IMR-90 (cell line): ENCODE data around the gene CDH15. TPM values are rescaled to one million over a fixed set of nuclear protein-coding genes. Genes with fewer than 3 reads are reported as not detected.

Experiments
- ATAC-seq: fragments of 200-7000 bp; cut with Tn5 transposase; 2 replicates; pipeline ENCODE4 v1.9.1; 2020; ENCODE audit warnings: low read depth, mild to moderate bottlenecking, moderate library complexity
- BruUV-seq: library from RNA; stranded (reverse); fragments of 400-500 nt; replicated peaks from 2 replicates; lab custom pipeline; 2021; lab: Mats Ljungman, UMichigan
- CTCF ChIA-PET: fragments of 300-600 bp; formaldehyde crosslinking; extraction: SDS; loops from one replicate; lab custom pipeline; 2021; ENCODE audit warnings: antibody characterized with exemption; lab: Yijun Ruan, JAX
- POLR2A ChIA-PET: fragments of 300-600 bp; sonication (Branson Sonifier 250); formaldehyde crosslinking; loops from one replicate; lab custom pipeline; 2022; ENCODE audit warnings: antibody characterized with exemption; ENCODE audit not compliant: unreplicated experiment; lab: Charles Lee
- DNase-seq: peaks from one replicate; pipeline ENCODE4 v3.0.0; 2013
- H2AFZ ChIP-seq: replicated peaks from 2 replicates; pipeline ENCODE3; 2013; ENCODE audit warnings: low read length, mild to moderate bottlenecking; ENCODE audit not compliant: poor library complexity
- H2AK5ac ChIP-seq: 2 replicates; pipeline ENCODE4 v1.6.1; 2013; ENCODE audit warnings: low read depth, low read length, inconsistent platforms
- H2AK9ac ChIP-seq: replicated peaks from 2 replicates; pipeline ENCODE3; 2013; ENCODE audit warnings: mild to moderate bottlenecking, low read depth, low read length, moderate library complexity; ENCODE audit not compliant: poor library complexity
- H2BK120ac ChIP-seq: 2 replicates; pipeline ENCODE4 v1.6.1; 2013; ENCODE audit warnings: low read depth, low read length, inconsistent platforms
- H2BK15ac ChIP-seq: 3 replicates; pipeline ENCODE4 v1.6.1; 2013; ENCODE audit warnings: low read depth, low read length, inconsistent platforms
- H2BK20ac ChIP-seq: 2 replicates; pipeline ENCODE4 v1.6.1; 2013; ENCODE audit warnings: low read depth, mild to moderate bottlenecking, inconsistent platforms, low read length, moderate library complexity
- H2BK5ac ChIP-seq: 2 replicates; pipeline ENCODE4 v1.6.1; 2013; ENCODE audit warnings: mild to moderate bottlenecking, low read depth, low read length, inconsistent platforms; ENCODE audit not compliant: poor library complexity, severe bottlenecking
- H3K14ac ChIP-seq: replicated peaks from 2 replicates; pipeline ENCODE4 v1.6.1; 2013; ENCODE audit warnings: low read depth, low read length, inconsistent platforms
- H3K18ac ChIP-seq: 2 replicates; pipeline ENCODE4 v1.6.1; 2013; ENCODE audit warnings: low read depth, low read length, control low read depth
- H3K23ac ChIP-seq: 2 replicates; pipeline ENCODE4 v1.6.1; 2013; ENCODE audit warnings: low read depth, low read length, inconsistent platforms
- H3K27ac ChIP-seq: 2 replicates; pipeline ENCODE4 v1.5.1; 2013; ENCODE audit warnings: mild to moderate bottlenecking, control low read depth, low read length; ENCODE audit not compliant: insufficient read depth
- H3K27me3 ChIP-seq: 2 replicates; pipeline ENCODE4 v1.6.1; 2013; ENCODE audit warnings: low read length; ENCODE audit not compliant: control insufficient read depth, insufficient read depth
- H3K36me3 ChIP-seq: 2 replicates; pipeline ENCODE4 v1.6.1; 2013; ENCODE audit warnings: low read length, mixed read lengths; ENCODE audit not compliant: control insufficient read depth, insufficient read depth
- H3K4ac ChIP-seq: 2 replicates; pipeline ENCODE4 v1.6.1; 2013; ENCODE audit warnings: low read depth, low read length, inconsistent platforms
- H3K4me1 ChIP-seq: 2 replicates; pipeline ENCODE4 v1.6.1; 2013; ENCODE audit warnings: low read length, mixed read lengths; ENCODE audit not compliant: control insufficient read depth, insufficient read depth
- H3K4me2 ChIP-seq: 2 replicates; pipeline ENCODE4 v1.6.1; 2013; ENCODE audit warnings: low read depth, mild to moderate bottlenecking, control low read depth, low read length, moderate library complexity
- H3K4me3 ChIP-seq: 2 replicates; pipeline ENCODE4 v1.5.1; 2013; ENCODE audit warnings: low read depth, mild to moderate bottlenecking, control low read depth, low read length, moderate library complexity; ENCODE audit not compliant: insufficient read depth
- H3K56ac ChIP-seq: 2 replicates; pipeline ENCODE4 v1.6.1; 2013; ENCODE audit warnings: low read length, inconsistent platforms; ENCODE audit not compliant: insufficient read depth; ENCODE audit errors: extremely low read depth
- H3K79me1 ChIP-seq, 2 experiments: 2 replicates each; pipeline ENCODE4 v1.6.1; 2013; ENCODE audit warnings: low read length in 2 of 2, inconsistent platforms in 1 of 2, low read depth in 1 of 2
- H3K9ac ChIP-seq: 2 replicates; pipeline ENCODE4 v1.6.1; 2013; ENCODE audit warnings: low read depth, low read length, control low read depth
- H3K9me1 ChIP-seq: 2 replicates; pipeline ENCODE4 v1.6.1; 2013; ENCODE audit warnings: low read length, inconsistent platforms; ENCODE audit not compliant: insufficient read depth
- H3K9me3 ChIP-seq: 2 replicates; pipeline ENCODE4 v1.6.1; 2013; ENCODE audit warnings: low read length; ENCODE audit not compliant: control insufficient read depth, insufficient read depth
- H4K20me1 ChIP-seq: 2 replicates; pipeline ENCODE4 v1.6.1; 2013; ENCODE audit warnings: low read length, inconsistent platforms; ENCODE audit not compliant: insufficient read depth
- H4K5ac ChIP-seq: 2 replicates; pipeline ENCODE4 v1.6.1; 2013; ENCODE audit warnings: mild to moderate bottlenecking, low read depth, low read length, control low read depth
- H4K8ac ChIP-seq, 2 experiments: 2 replicates each; pipeline ENCODE4 v1.6.1; 2013; ENCODE audit warnings: low read depth in 2 of 2, low read length in 2 of 2, control low read depth in 1 of 2, inconsistent platforms in 1 of 2
- H4K91ac ChIP-seq: 2 replicates; pipeline ENCODE4 v1.6.1; 2013; ENCODE audit warnings: low read depth, low read length, inconsistent platforms; ENCODE audit not compliant: insufficient read depth
- BHLHE40 ChIP-seq: fragments of 150-350 bp; IDR thresholded peaks from 2 replicates; pipeline ENCODE4 v1.6.1; 2016; ENCODE audit warnings: mild to moderate bottlenecking, low read depth, low read length
- CEBPB ChIP-seq: IDR thresholded peaks from 2 replicates; pipeline ENCODE4 v1.6.1; 2012; ENCODE audit warnings: low read depth, low read length, improper control_type of control experiment
- CHD1 ChIP-seq: IDR thresholded peaks from 2 replicates; pipeline ENCODE4 v1.6.1; 2012; ENCODE audit warnings: low read depth, low read length, improper control_type of control experiment
- CTCF ChIP-seq: conservative IDR thresholded peaks from 2 replicates; pipeline ENCODE4 v1.5.1; 2012; ENCODE audit warnings: mild to moderate bottlenecking, low read depth, low read length, improper control_type of control experiment
- ELK1 ChIP-seq: fragments of 150-350 bp; IDR thresholded peaks from 2 replicates; pipeline ENCODE4 v1.6.1; 2016; ENCODE audit warnings: low read depth, mild to moderate bottlenecking, low read length, moderate library complexity, borderline replicate concordance
- FOS ChIP-seq: fragments of 150-350 bp; IDR thresholded peaks from 2 replicates; pipeline ENCODE4 v1.6.1; 2016; ENCODE audit warnings: low read depth, low read length
- MAFK ChIP-seq: IDR thresholded peaks from 2 replicates; pipeline ENCODE4 v1.6.1; 2012; ENCODE audit warnings: low read depth, low read length, improper control_type of control experiment
- MAZ ChIP-seq: IDR thresholded peaks from 2 replicates; pipeline ENCODE4 v1.6.1; 2012; ENCODE audit warnings: low read depth, mild to moderate bottlenecking, low read length, improper control_type of control experiment, moderate library complexity, borderline replicate concordance
- MXI1 ChIP-seq: IDR thresholded peaks from 2 replicates; pipeline ENCODE4 v1.6.1; 2012; ENCODE audit warnings: low read depth, mild to moderate bottlenecking, low read length, moderate library complexity, borderline replicate concordance
- NFE2L2 ChIP-seq: fragments of 150-350 bp; IDR thresholded peaks from 2 replicates; pipeline ENCODE4 v1.6.1; 2016; ENCODE audit warnings: low read depth, mild to moderate bottlenecking, low read length
- POLR2A ChIP-seq: IDR thresholded peaks from 2 replicates; pipeline ENCODE4 v1.6.1; 2012; ENCODE audit warnings: mild to moderate bottlenecking, low read depth, low read length
- RAD21 ChIP-seq: IDR thresholded peaks from 2 replicates; pipeline ENCODE4 v1.6.1; 2012; ENCODE audit warnings: low read length, improper control_type of control experiment
- RCOR1 ChIP-seq: IDR thresholded peaks from 2 replicates; pipeline ENCODE4 v1.6.1; 2012; ENCODE audit warnings: mild to moderate bottlenecking, low read length, improper control_type of control experiment; ENCODE audit not compliant: insufficient replicate concordance
- RFX5 ChIP-seq: IDR thresholded peaks from 2 replicates; pipeline ENCODE4 v1.8.0; 2012; ENCODE audit warnings: low read depth, mild to moderate bottlenecking, low read length, moderate library complexity
- SMC3 ChIP-seq: fragments of 150-350 bp; IDR thresholded peaks from 2 replicates; pipeline ENCODE4 v1.6.1; 2016; ENCODE audit warnings: low read depth, mild to moderate bottlenecking, antibody characterized with exemption, low read length, moderate library complexity
- USF2 ChIP-seq: fragments of 150-350 bp; IDR thresholded peaks from 2 replicates; pipeline ENCODE4 v1.6.1; 2017; ENCODE audit warnings: mild to moderate bottlenecking, antibody characterized with exemption, low read length, low read depth
- WGBS, 2 experiments: methylation state at CpG; one replicate each; pipeline versions ENCODE4 v1.1.5 to v1.1.7; 2013; ENCODE audit warnings: missing lambda C conversion rate in 2 of 2; ENCODE audit not compliant: insufficient read length in 1 of 2; ENCODE audit errors: extremely low coverage in 2 of 2; 5-methylcytosine and 5-hydroxymethylcytosine counted together
- dilution Hi-C: fragments of 300-500 bp; cut with HindIII; formaldehyde crosslinking; loops from one replicate; pipeline ENCODE4 v1.14.3; 2018; ENCODE audit warnings: low sequenced_read_pairs; ENCODE audit not compliant: unreplicated experiment
- in situ Hi-C: fragments of 300-500 bp; cut with MboI; formaldehyde crosslinking; loops from 3 replicates; pipeline ENCODE4 v1.14.3; 2019; ENCODE audit warnings: low sequenced_read_pairs, inconsistent platforms, mixed read lengths
- intact Hi-C: fragments of 100-400 bp; cut with micrococcal nuclease; formaldehyde crosslinking; loops from 2 replicates; pipeline ENCODE4 v1.10.0; 2022
- polyA plus RNA-seq, 3 experiments: library from polyadenylated mRNA; depleted of rRNA; stranded (reverse); fragments of >200 nt; gene quantifications; 2 replicates each; pipeline ENCODE4 v1.2.3, GENCODE V29; 2012; ENCODE audit warnings: low replicate concordance in 1 of 3
- total RNA-seq: library from RNA; depleted of rRNA; stranded (reverse); fragments of >200 nt; gene quantifications from 2 replicates; pipeline ENCODE4 v1.2.3, GENCODE V29; 2012

Gene CDH15
- total and polyA plus RNA-seq, 2 of the 4 experiments (the other 2 are of a cell fraction): 0.18 to 0.62 TPM

- intact Hi-C loops (no loop called here), dilution Hi-C loops (no loop called here), in situ Hi-C loops (loop anchor here (10.0 kb wide), 1 partner anchor 425 kb away; no protein-coding TSS in a partner anchor)
- peak overlapping the region; percentile 61 for H2AK9ac ChIP-seq
- no peak for DNase-seq
- no peak overlapping the region for H3K4me3 ChIP-seq
- no peak overlapping the region for H3K23ac ChIP-seq
- H2AFZ ChIP-seq: no peak overlapping the region
- H3K9me3 ChIP-seq: no peaks in the 10 kb centered on the region
- H2BK120ac ChIP-seq: no peak overlapping the region
- BruUV-seq: no TSS peak
- H3K4me2 ChIP-seq: no peak overlapping the region
- H4K8ac ChIP-seq: no peak overlapping the region
- no peak overlapping the region for H2AK5ac ChIP-seq
- ChIA-PET CTCF (no interaction called here), POLR2A (no interaction called here)
- TF ChIP-seq FOS (no peak), MAFK (no peak), RCOR1 (no peak), ELK1 (no peak), SMC3 (no peak), RFX5 (no peak), CEBPB (no peak), USF2 (no peak), MXI1 (no peak), CTCF (no peak), CHD1 (no peak), BHLHE40 (no peak), POLR2A (no peak), NFE2L2 (no peak), MAZ (no peak), RAD21 (no peak)
- WGBS, 2 experiments: no CpG with 5 or more reads among the region's 14 CpGs
- H3K27me3 ChIP-seq: peaks cover 43% of the 10 kb centered on the region
- no peak overlapping the region for H3K4ac ChIP-seq
- no peak overlapping the region for H4K91ac ChIP-seq
- H3K9ac ChIP-seq: no peak overlapping the region
- no peak overlapping the region for H2BK20ac ChIP-seq
- no peak overlapping the region for H3K56ac ChIP-seq
- H3K14ac ChIP-seq: no peak overlapping the region
- H3K27ac ChIP-seq: no peak overlapping the region
- H2BK15ac ChIP-seq: no peak overlapping the region
- H3K4me1 ChIP-seq: peaks cover 5% of the 10 kb centered on the region; the same call in 1 of the 2 replicates
- no peaks in the 10 kb centered on the region for H3K9me1 ChIP-seq
- H2BK5ac ChIP-seq: no peak overlapping the region
- H4K20me1 ChIP-seq: no peaks in the 10 kb centered on the region; the same call in 1 of the 2 replicates
- H3K18ac ChIP-seq: no peak overlapping the region
- no peak for ATAC-seq
- H4K5ac ChIP-seq: no peak overlapping the region
- no peaks in the 10 kb centered on the region for H3K79me1 ChIP-seq
- no peaks in the 10 kb centered on the region for H3K36me3 ChIP-seq
These were observed 1.8 kb upstream of the CDH15 start for GRCh38 chr16:89169778-89170177.
